ENCODE results near the gene RPS6KL1.
"Not testable (repeated sequence)": the region's sequence is repeated elsewhere in the genome, so short reads cannot be mapped to it uniquely, and the experiment has no call there.

The RPS6KL1 gene

GRCh38 chr14:74937171-74937570, 14.1 kb upstream of the RPS6KL1 start:
- no peak for DNase-seq (ENCODE audit: low read depth, low spot score)

DNA sequence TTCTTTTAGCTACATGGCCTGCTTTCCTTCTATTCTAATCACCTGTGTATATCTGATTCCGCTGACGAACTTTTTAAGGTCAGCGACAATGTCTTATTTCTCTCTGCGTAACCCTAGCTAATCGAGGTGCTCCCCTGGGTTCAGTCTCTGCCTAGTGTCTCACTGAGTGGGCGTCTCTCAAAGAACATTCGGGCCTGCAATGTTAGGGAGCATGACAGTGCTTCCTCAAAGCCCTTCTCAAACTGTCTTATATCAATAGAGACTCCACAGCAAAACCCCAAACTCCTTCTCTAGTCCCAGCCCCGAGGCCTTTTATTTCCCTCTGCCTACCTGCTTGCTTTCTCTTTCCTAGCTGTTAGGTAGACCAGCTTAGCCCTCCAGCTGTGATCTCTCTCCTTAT, 13.7 kb upstream of the RPS6KL1 start:
- no peak for DNase-seq (ENCODE audit: low read depth, low spot score)

- DNase-seq (ENCODE audit: low read depth, low spot score): no peak
These were observed 13.1 kb upstream of the RPS6KL1 start for GRCh38 chr14:74936151-74936550.

DNA sequence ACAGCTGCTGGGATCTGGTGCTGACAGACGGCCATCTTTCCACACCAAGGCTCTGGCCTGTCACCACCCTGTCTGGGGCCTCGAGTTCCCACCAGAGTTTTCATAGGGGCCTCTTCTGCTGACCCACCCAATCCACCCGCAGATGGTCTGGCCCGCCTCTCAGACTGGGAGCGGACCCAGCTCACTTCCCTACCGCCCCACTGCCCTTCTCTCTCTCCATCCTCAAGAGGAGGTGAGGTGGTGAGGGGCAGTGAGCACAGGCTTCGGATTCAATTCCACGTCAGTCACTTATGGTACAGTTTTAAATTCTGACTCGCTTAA, 12.3 kb upstream of the RPS6KL1 start:
- no peak for DNase-seq (ENCODE audit: low read depth, low spot score)

GRCh38 chr14:74934476-74935359, 11.7 kb upstream of the RPS6KL1 start:
- no peak for DNase-seq (ENCODE audit: low read depth, low spot score)

GRCh38 chr14:74934041-74934440, 11.0 kb upstream of the RPS6KL1 start:
- DNase-seq (ENCODE audit: low read depth, low spot score): no peak

GRCh38 chr14:74932936-74933335, 9.9 kb upstream of the RPS6KL1 start:
- DNase-seq (ENCODE audit: low read depth, low spot score): not testable (repeated sequence)

- no peak for DNase-seq (ENCODE audit: low read depth, low spot score)
These were observed 9.4 kb upstream of the RPS6KL1 start for GRCh38 chr14:74932401-74932901.

- not testable (repeated sequence) for DNase-seq (ENCODE audit: low read depth, low spot score)
These were observed 8.7 kb upstream of the RPS6KL1 start for GRCh38 chr14:74931744-74932143.

DNA sequence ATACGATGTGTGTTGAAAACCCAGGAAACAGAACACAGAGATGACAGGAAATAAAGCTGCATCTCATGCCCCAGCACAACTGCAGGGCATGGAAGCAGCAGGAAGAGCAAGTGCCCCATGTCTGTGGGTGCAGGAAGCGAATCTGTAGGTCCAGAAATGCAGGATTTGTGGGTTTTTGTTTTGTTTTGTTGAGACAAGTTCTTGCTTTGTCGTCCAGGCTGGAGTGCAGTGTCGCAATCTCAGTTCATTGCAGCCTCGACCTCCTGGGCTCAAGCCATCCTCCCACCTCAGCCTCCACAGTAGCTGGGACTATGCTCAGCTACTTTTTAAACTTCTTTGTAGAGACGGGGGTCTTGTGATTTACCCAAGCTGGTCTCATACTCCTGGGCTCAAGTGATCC, 6.2 kb upstream of the RPS6KL1 start:
- DNase-seq (ENCODE audit: low read depth, low spot score): no peak

DNA sequence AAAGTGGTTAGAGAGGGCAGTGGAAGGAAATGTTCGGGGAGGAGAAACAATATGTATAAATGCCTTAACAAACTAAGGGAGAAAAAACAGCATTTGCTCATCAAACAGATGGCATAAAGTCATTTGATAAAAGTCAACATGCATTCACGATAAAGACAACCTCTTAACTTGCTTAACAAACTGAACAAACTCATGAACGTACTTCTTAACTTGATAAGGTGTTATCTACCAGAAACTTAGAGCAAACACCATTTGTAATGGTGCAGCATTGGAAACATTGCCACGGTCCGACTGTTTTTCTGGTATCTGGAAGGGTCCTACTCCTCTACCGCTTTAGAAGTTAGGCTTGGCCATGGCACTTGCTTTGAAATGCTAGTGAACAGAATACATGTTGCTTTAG, 4.2 kb upstream of the RPS6KL1 start:
- no peak for DNase-seq (ENCODE audit: low read depth, low spot score)

- no peak for DNase-seq (ENCODE audit: low read depth, low spot score)
These were observed 1.0 kb upstream of the RPS6KL1 start for GRCh38 chr14:74924061-74924460.

DNA sequence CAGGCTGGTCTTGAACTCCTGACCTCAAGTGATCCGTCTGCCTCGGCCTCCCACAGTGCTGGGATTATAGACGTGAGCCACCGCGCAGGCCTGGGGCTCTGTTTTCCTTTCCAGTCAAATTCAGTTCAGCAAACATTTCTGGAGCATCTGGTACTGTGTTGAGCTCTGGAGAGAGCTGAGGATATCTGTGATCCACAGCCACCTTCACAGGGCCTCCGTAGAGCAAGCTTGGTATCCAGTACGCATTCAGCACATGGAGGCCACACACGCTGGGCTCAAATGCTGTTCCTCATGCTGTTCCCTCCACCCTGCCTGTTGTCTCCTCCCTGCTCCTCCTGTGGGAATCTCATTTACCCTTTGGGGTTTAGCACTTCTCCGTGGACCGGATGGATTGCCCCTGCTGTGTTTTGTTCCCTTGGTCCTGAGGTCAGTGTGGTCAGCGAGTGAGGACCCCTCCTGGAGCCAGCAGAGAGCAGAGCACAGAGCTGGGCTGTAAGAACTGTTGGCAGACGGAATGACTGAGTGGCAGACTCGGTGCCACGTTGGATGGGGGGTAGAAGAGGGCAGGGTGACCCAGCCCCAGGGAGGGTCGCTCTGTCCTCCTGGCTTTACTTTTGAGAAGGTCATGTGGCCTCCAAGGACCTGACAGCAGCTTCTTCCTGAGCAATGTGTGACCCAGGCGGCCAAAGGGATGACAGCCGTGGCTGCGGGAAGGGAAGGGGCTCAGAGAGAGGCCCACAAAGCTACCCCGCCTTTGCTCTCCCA, 891 bp downstream of the RPS6KL1 start:
- DNase-seq (ENCODE audit: low read depth, low spot score): no peak

DNA sequence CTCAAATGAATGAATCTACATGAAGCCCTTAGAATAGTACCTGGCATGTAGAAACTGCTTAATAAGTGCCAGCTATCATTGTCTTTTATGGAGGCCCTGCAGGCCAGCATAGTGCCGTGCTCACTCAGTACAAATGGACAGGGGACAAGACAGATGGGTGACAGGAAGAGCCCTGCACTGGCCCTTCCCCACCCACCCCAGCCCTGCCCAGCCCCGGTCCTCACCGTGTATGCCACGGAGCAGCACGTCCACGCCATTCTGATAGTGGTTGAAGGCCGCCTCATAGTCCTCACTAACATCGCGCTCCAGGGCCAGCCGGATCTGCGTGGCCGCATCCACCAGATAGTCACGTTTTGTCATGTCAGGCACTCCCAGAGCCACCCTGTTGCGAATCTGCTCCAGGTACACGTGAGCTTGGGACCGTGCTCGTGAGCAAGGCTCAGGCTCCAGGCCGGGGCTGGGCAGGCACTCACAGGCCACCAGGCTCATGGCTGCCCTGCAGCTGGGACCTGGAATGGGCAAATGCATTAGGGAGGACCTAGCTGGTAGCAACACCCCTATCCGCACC, 1.9 kb downstream of the RPS6KL1 start:
- no peak for DNase-seq (ENCODE audit: low read depth, low spot score)

- DNase-seq (ENCODE audit: low read depth, low spot score): no peak
These were observed 2.8 kb downstream of the RPS6KL1 start for GRCh38 chr14:74920281-74920680.

DNA sequence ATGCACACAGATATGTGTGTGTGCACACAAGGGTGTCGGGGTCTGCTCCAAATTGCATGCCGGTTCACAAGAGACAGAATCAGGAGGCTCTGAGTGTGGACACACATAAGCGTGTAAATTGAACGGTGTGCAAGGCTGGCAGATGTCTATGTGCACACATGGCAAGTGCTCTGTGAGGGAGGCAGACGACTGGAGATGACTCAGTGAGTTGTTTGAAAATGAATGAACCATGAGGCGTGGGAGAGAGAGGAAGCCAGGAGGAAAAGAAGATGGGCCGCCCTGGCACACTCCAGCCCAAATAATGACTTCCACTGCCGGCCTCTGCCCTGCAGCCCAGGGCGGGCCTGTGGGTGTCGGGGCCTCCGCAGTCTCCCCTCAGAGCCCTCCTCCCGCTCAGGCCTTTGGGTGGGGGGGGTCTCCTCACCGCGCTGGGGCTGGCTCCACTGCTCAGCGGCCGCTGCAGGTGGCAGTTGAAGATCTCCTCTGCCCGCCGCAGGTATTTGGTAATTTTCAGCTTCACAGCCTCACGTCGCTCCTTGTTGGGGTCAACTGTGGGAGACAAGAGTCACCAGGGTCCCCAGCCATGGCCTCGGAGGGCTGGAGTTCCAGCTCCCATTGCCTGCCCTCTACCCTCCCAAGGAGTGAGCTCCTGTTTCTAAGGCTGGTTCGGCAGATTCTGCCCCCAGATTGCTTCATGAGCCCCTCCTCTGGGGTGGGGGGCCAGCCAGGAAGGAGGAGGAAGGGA, 3.5 kb downstream of the RPS6KL1 start:
- DNase-seq (ENCODE audit: low read depth, low spot score): no peak

- no peak for DNase-seq (ENCODE audit: low read depth, low spot score)
These were observed 4.7 kb downstream of the RPS6KL1 start for GRCh38 chr14:74918380-74918779.

DNA sequence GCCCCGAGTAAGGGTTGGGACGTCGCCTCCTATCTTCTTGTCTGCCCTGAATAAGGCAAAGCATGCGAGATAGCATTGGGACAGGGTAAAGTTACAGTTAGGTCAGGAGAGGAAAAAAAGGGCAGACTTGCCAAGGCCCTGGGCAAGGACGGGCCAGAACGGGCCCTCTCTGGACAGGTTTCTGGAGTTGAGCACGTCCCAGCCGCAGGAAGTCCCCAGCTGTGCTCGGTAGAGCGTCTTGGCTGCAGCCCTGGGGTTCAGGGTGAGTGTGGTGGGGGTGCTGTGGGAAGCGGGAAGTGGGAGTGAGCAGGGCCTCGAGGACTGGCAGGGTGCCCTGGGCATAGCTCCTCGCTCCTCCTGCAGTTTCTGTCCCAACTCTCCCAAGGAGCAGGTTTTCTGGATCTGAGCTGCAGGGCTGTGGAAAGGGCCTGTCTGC, 5.4 kb downstream of the RPS6KL1 start:
- no peak for DNase-seq (ENCODE audit: low read depth, low spot score)

DNA sequence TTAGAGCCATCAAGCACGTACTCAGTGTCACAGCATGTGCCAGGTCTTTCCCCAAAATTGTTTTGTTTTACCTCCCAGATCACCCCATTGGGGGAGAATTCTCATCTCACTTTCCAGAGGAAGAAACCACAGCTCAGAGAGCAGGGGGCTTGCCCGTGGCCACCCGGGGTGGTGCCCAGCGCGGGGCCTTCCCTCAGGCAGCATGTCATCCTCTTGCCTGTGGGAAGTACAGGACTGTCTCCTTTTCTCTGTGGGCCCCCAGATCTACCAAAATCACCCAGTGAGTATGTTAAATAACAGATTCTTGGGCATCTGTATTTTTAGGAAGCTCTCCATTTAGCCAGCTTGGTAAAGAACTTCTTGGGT, 5.9 kb downstream of the RPS6KL1 start:
- DNase-seq (ENCODE audit: low read depth, low spot score): no peak

GRCh38 chr14:74915826-74916225, 7.2 kb downstream of the RPS6KL1 start:
- DNase-seq (ENCODE audit: low read depth, low spot score): no peak

DNA sequence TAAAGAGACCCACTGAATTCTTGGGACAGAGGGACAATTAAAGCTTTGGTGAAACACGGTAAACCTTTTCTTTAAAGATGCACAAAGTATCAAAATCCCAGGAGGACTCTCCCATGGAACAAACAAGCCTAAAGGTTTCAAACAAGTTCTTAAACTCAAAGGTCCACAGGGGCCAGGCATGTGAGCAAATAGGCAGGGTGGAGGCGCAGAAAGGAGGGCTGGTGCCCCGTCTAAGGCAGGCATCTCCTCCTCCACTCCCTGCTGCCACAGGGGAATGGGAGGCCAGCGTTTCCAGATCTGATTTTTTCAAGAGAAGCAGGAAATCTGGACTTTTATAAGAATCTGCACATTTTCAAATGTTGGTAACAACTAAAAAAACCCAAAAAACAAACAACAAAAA, 7.6 kb downstream of the RPS6KL1 start:
- no peak for DNase-seq (ENCODE audit: low read depth, low spot score)
